GM21367 (cell line): Measurements from ENCODE around the gene PRKG1.
A peak's percentile ranks its signal among the peaks of the same experiment; 100 is the strongest.
"Not testable (repeated sequence)": the region's sequence is repeated elsewhere in the genome, so short reads cannot be mapped to it uniquely, and the experiment has no call there.

Experiments
- ATAC-seq: cut with Tn5 transposase; IDR thresholded peaks from one replicate; pipeline ENCODE4 v1.9.1; 2021; ENCODE audit not compliant: unreplicated experiment

The PRKG1 gene

GRCh38 chr10:52136921-52137320 lies 1062.6 kb downstream of the PRKG1 start:
- no peak for ATAC-seq

GRCh38 chr10:52143338-52143737 lies 1069.1 kb downstream of the PRKG1 start:
- ATAC-seq, result no peak

- no peak for ATAC-seq
Observed at GRCh38 chr10:52145636-52146035, 1071.3 kb downstream of the PRKG1 start.

DNA sequence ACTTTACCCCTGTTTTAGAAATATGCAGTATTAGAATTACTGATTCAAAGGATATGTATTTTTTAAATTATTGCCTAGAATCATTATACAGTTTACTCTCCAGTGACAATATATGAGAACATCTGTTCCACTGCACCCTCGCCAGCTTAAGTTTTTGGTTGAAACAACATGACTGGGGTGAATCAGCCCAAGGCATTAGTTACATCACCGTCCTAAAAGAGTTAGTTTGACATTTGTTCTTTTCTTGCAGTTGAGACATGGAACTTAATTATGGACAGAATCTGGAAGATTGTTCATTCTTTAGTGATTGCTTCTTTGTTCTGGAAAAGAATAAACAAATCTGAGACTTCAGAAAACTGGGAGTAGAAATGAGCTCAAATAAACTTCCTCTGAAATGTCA lies 1072.5 kb downstream of the PRKG1 start:
- no peak for ATAC-seq

DNA sequence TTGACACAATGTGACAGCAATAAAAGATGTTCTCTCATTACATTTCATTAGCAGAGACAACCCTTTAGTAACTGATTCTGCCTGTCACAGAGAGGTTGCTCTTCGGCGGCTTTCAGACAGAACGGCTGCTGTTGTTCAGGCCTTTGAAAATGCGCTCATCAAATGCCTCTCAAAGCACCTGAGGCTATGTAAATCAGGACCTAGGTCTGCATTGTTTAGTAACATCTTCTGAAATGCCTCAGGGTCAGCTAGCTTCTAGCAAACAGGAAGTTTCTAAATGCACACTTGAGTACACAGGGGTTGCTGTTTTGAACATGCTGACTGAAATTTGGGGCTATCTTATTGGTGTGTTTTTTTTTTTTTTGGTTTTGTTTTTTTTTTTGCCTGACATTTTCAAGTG lies 1096.5 kb downstream of the PRKG1 start:
- ATAC-seq, result no peak

DNA sequence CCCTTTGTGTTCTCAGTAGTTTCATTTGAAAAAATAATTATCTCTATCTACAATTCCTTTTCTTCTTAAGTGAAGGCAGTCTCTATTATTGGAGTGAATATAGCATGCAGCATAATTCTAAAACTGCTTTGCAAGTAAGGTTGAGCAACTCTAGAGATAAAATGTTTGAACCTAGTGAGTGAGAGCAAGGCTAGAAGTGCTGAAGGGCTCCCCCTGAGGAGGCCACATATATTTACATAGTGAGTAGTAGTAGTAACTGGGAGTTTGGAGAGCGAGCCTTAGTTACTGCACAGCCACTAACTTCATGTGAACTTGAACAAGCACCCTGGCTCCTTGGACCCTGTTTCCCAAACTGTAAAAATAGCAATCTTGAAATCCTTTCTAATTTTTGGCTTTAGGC lies 1098.3 kb downstream of the PRKG1 start:
- ATAC-seq, result no peak

DNA sequence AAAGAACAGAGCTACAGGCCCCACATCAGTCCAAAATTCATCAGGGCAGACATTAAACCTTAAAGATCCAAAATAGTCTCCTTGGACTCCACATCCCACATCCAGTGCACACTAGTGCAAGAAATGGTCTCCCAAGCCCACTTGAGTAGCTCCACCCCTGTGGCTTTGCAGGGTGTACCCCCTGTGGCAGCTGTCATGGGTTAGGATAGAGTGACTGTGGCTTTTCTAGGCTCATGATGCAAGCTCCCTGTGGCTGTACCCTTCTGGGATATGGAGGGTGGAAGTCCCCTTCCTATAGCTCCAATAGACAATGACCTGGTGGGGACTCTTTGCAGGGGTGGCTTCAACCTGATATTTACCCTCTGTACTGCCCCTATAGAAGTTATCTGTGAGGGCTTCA lies 1111.0 kb downstream of the PRKG1 start:
- ATAC-seq, result no peak

DNA sequence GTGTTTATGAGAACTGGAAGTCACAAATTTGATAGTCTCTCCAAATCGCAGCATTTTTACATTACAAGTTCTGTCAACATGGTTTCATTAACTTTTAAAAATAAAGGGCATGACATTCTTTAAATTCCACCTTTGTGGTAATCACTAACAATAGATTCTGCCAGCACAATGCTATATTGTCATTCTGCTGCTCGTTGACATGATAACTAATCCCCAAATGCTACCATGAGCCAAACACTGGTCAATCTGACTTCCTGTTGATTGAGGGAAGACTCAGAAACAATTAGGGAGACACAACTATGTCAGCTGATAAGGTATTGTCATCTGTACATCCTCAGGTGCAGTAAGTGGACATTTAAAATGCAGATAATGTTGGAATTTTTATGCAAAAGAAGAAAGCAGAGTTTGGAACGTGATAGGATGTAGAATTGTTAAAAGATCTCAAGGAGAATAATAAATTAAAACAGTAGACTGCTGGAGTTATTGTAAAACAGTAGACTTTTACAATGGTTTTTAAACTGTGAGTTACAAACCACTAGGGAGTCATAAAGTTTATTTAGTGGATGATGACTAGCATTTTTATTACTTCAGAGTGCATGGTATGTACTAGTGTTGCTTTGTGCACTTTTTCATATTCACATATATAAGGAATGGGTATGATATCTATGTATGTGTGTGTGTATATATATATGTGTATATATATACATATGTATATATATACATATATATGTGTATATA lies 1113.4 kb downstream of the PRKG1 start:
- ATAC-seq, result no peak

DNA sequence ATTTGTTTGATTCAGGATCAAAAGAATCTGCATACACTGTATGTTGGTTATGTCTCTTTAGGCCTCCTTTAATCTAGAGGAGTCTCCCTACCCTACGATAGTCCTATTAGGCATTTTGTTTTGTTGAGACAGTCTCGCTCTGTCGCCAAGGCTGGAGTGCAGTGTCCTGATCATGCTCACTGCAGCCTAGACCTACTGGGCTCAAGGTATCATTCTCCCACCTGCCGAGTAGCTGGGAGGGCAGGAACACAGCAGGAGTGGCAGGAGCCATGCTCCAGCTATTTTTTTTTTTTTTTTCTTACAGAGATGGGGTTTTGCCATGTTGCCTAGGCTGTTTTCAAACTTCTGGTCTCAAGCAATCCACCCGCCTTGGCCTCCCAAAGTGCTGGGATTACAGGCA lies 1116.8 kb downstream of the PRKG1 start:
- no peak for ATAC-seq

DNA sequence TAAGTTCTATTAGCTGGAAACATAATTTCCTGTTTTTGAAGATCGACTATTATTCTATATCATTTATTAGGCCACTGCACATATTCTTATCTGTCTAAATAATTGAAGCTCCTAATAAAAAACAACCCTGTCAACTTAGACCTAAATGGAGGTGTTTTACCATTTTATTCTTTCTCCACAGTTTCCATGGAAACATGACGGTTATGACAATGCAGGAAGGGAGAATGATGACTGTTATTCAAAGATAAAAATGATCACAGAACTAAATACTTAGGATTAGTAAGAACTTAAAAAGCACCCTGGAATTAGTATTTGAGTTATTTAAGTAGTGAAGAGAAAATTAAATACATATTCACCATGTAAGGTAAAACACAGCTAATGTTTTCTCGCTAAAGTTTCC lies 1119.9 kb downstream of the PRKG1 start:
- ATAC-seq, result no peak

DNA sequence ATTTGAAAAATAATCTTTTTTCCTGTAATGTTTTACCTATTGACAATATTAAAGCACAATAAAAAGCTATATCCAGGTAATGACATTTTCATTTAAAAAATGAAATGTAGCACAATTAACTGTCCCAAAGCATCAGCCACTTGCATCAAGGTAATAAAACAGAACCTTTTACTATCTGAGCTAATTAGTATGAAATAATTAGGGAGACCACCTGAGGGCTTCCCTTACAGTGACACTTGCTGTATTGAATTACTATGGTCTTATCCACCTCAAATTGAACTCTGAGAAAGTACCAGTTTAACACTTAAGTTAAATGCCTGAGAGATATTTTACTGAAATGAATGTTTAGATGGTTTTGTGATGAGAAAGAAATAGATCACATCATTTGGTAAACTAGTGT lies 1120.4 kb downstream of the PRKG1 start:
- ATAC-seq, result no peak

- ATAC-seq, result no peak
Observed at GRCh38 chr10:52197098-52197497, 1122.8 kb downstream of the PRKG1 start.

- no peak for ATAC-seq
Observed at GRCh38 chr10:52198540-52198939, 1124.3 kb downstream of the PRKG1 start.

DNA sequence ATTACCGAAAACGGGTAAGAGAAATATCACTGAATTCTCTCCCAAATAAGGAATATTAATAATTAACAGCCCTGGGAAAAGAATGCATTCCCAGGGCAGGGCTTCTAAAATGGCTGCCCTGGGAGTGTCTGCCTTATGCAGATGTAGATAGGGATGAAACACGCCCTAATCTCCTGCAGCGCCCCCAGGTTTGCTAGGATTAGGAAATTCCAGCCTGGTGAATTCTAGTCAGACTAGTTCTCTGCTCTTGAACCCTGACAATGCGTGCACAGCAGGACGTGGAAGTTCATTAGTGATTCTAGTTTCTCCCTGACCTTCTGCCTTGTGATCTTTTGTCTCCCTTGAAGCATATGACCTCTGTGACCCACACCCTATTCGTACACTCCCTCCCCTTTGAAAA lies 1130.6 kb downstream of the PRKG1 start:
- ATAC-seq, result not testable (repeated sequence)

GRCh38 chr10:52208365-52208764 lies 1134.1 kb downstream of the PRKG1 start:
- ATAC-seq, result no peak

GRCh38 chr10:52210161-52210560 lies 1135.9 kb downstream of the PRKG1 start:
- no peak for ATAC-seq

DNA sequence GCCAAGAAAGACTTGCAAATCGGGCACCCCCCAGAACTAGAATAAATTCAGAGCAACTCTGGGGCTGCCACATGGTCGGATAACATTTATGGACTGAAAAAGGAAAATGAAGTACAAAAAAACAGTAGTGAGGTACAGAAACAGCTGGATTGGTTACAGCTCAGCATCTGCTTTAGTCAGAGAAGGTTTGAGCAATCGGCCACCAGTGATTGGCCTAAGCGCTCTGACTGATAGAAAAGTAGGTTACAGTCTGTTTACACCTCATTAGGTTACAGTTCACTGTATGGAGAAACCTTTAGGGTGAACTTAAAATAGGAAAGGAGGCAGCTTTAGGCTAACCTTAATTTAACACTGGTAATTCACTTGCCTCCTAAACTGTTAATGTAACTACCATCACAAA lies 1137.8 kb downstream of the PRKG1 start:
- no peak for ATAC-seq

GRCh38 chr10:52212802-52213201 lies 1138.5 kb downstream of the PRKG1 start:
- no peak for ATAC-seq

GRCh38 chr10:52213321-52213752 lies 1139.0 kb downstream of the PRKG1 start:
- no peak for ATAC-seq

DNA sequence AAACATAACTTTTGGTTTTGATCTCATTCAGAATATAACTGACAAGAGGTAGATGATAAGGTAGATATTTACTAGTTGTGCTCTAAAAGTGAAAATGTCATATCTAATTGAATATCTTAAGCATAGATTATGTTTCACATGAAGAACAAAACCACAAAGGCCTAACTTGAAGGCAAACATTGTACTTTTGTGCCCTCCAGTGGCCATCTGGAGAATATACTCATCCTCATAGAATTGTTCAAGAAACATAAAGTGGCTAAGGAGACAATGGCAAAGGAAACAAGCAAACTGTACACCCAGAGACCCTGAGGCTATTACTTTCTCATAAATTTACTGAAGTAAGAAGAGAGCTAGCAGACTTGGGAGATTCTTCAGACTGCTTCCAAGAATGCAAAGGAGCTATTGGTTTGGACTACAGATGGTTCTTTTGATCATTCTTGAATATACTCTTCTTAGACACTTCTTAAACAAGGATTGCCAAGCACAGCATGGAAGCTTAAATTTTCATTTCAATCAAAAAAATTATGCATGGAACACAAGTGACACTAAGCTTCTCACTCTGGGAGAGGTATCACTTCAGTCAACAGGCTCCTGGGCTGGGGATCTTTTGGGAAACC lies 1141.6 kb downstream of the PRKG1 start:
- ATAC-seq, result peak; percentile 71

- peak; percentile 71 for ATAC-seq
Observed at GRCh38 chr10:52216852-52217251, 1142.6 kb downstream of the PRKG1 start.

GRCh38 chr10:52217531-52217930 lies 1143.2 kb downstream of the PRKG1 start:
- ATAC-seq, result no peak

DNA sequence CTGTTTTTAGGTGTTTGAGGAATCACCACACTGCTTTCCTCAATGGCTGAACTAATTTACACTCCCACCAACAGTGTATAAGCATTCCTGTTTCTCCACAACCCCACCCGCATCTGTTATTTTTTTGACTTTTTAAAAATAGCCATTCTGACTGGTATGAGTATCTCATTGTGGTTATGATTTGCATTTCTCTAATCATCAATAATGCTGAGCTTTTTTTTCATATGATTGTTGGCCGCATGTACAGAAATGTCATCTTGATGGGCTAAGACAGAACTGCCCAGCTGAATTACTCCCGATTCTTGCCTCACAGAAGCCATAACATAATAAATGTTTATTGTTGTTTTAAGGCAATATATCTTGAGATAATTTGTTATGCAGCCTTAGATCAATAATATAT lies 1146.7 kb downstream of the PRKG1 start:
- ATAC-seq, result no peak
